ENCODE measurements around the gene GALNT2. TPM values are rescaled to one million over a fixed set of nuclear protein-coding genes. Genes with fewer than 3 reads are reported as not detected.
A peak's percentile ranks its signal among the peaks of the same experiment; 100 is the strongest.

Gene GALNT2
- total and polyA plus RNA-seq, 9 of the 15 experiments (the other 6 are each of a cell fraction or from before 2014, with no cell fraction given), result 1.6 to 106 (median 51.9) TPM

- TF ChIP-seq IRF2 (CRISPR knock-in tag; IDR thresholded peaks at IDR 0.05) (no peak), CXXC5 (CRISPR knock-in tag; IDR thresholded peaks at IDR 0.05) (0 out of 2 replicates have a peak, but pooled peaks have one; percentile 17)
Observed at GRCh38 chr1:230153641-230154296, 86.7 kb downstream of the GALNT2 start (continued).

GRCh38 chr1:230155021-230155420 lies 88.0 kb downstream of the GALNT2 start:
- Histone ChIP-seq H3K36me3 (ENCODE audit: control insufficient read depth, insufficient read depth, low read length) (peaks cover 7% of the 10 kb centered on the region; the same call in 2 of the 3 replicates), H3K9ac (ENCODE audit: insufficient read depth in 1 of 2, low read depth in 2 of 2, low read length in 2 of 2) (peak overlapping the region in 1 of 2 experiments; percentile 42; a peak in 2 of 4 replicates), H3K27me3 (ENCODE audit: control insufficient read depth in 2 of 2, insufficient read depth in 2 of 2, low read length in 2 of 2) (no peaks in the 10 kb centered on the region), H3K4me3 (no peak overlapping the region), H3K79me2 (ENCODE audit: control insufficient read depth, insufficient read depth, low read length) (peaks cover 99% of the 10 kb centered on the region), H2AFZ (ENCODE audit: low read depth, low read length) (no peak overlapping the region), H3K4me2 (ENCODE audit: insufficient read depth, low read length) (no peak overlapping the region), H3K4me1 (replicated peaks in 1 of 2; ENCODE audit: control insufficient read depth in 2 of 2, insufficient read depth in 2 of 2, low read length in 2 of 2) (peaks cover 66 to 93% of the 10 kb centered on the region in 2 experiments), H3K27ac (ENCODE audit: extremely low read depth, low read depth, low read length) (no peak overlapping the region), H3K9me3 (replicated peaks; ENCODE audit: control insufficient read depth, insufficient read depth, low read depth, low read length) (no peaks in the 10 kb centered on the region), H4K20me1 (replicated peaks; ENCODE audit: control insufficient read depth, insufficient read depth, low read length) (no peaks in the 10 kb centered on the region), H3K9me1 (ENCODE audit: control insufficient read depth, insufficient read depth, low read length) (peaks cover 6% of the 10 kb centered on the region)
- ChIA-PET CTCF (ENCODE audit: low intra/inter-chr PET ratio) (no interaction called here), POLR2A (interaction anchor here (0.7 to 3.2 kb wide), 4 partner anchors 8 to 26 kb away, joined by 3 to 17 read pairs (median 4); no protein-coding TSS in a partner anchor)
- in situ Hi-C loops (cut with MboI) (no loop called here), intact Hi-C loops (cut with micrococcal nuclease) (loop anchor here (10.0 kb wide), 1 partner anchor 600 kb away; the partner anchor contains the start of gene ABCB10)
- ATAC-seq (no peak), DNase-seq (ENCODE audit: extremely low read depth in 1 of 4, low spot score in 3 of 4) (no peak), FAIRE-seq (no peak)
- WGBS (ENCODE audit: insufficient coverage, low coverage, missing lambda C conversion rate), result 88% methylated on average over 19 of the region's 19 CpGs
- TF ChIP-seq PHB2 (IDR thresholded peaks at IDR 0.05; ENCODE audit: low read depth), result no peak
- TF ChIP-seq, protein P1, sequence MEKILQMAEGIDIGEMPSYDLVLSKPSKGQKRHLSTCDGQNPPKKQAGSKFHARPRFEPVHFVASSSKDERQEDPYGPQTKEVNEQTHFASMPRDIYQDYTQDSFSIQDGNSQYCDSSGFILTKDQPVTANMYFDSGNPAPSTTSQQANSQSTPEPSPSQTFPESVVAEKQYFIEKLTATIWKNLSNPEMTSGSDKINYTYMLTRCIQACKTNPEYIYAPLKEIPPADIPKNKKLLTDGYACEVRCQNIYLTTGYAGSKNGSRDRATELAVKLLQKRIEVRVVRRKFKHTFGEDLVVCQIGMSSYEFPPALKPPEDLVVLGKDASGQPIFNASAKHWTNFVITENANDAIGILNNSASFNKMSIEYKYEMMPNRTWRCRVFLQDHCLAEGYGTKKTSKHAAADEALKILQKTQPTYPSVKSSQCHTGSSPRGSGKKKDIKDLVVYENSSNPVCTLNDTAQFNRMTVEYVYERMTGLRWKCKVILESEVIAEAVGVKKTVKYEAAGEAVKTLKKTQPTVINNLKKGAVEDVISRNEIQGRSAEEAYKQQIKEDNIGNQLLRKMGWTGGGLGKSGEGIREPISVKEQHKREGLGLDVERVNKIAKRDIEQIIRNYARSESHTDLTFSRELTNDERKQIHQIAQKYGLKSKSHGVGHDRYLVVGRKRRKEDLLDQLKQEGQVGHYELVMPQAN (IDR thresholded peaks at IDR 0.05; ENCODE audit: borderline replicate concordance), result no peak
- TF ChIP-seq, protein P2, sequence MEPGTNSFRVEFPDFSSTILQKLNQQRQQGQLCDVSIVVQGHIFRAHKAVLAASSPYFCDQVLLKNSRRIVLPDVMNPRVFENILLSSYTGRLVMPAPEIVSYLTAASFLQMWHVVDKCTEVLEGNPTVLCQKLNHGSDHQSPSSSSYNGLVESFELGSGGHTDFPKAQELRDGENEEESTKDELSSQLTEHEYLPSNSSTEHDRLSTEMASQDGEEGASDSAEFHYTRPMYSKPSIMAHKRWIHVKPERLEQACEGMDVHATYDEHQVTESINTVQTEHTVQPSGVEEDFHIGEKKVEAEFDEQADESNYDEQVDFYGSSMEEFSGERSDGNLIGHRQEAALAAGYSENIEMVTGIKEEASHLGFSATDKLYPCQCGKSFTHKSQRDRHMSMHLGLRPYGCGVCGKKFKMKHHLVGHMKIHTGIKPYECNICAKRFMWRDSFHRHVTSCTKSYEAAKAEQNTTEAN (CRISPR knock-in tag; IDR thresholded peaks at IDR 0.05), result no peak
- TF ChIP-seq THRB (CRISPR knock-in tag; conservative IDR thresholded peaks at IDR 0.05), result no peak
- no peak for TF ChIP-seq ZNF75A (CRISPR knock-in tag; IDR thresholded peaks at IDR 0.05)
- no peak for TF ChIP-seq SP2 (IDR thresholded peaks at IDR 0.05; ENCODE audit: extremely low read depth, low read depth, low read length, poor library complexity, severe bottlenecking)
- TF ChIP-seq HOXB6 (CRISPR knock-in tag; IDR thresholded peaks at IDR 0.05; ENCODE audit: borderline replicate concordance), result no peak
- TF ChIP-seq KDM1A (IDR thresholded peaks at IDR 0.05), result no peak
- no peak for TF ChIP-seq NELFE (IDR thresholded peaks at IDR 0.05; ENCODE audit: insufficient read depth, insufficient read length)
- TF ChIP-seq SMAD1 (IDR thresholded peaks at IDR 0.05; ENCODE audit: low read depth, low read length, partially characterized antibody), result no peak
- no TSS peak for BruUV-seq (replicated peaks)

Data from K562 (cell line).